ENCODE results near the gene STMP1. TPM values are rescaled to one million over a fixed set of nuclear protein-coding genes. Genes with fewer than 3 reads are reported as not detected.

STMP1 gene
- total RNA-seq, 1 donor from 2014 or later: 28.2 TPM

- TF ChIP-seq CTCF (IDR thresholded peaks at IDR 0.05; ENCODE audit: borderline replicate concordance): no peak
- Histone ChIP-seq H3K36me3 (no peaks in the 10 kb centered on the region), H3K4me3 (no peak overlapping the region), H3K4me1 (peaks cover 19% of the 10 kb centered on the region), H3K27ac (replicated peaks) (no peak overlapping the region), H3K27me3 (ENCODE audit: low read depth) (no peaks in the 10 kb centered on the region), H3K9me3 (replicated peaks) (no peaks in the 10 kb centered on the region)
- intact Hi-C loops (cut with micrococcal nuclease): no loop called here
- no peak for DNase-seq
These were observed 59.0 kb downstream of the STMP1 start for GRCh38 chr7:135721198-135721820.

- DNase-seq: no peak
- peaks cover 11% of the 10 kb centered on the region for H3K4me1 ChIP-seq
- H3K27ac ChIP-seq (replicated peaks): no peak overlapping the region
- intact Hi-C loops (cut with micrococcal nuclease): no loop called here
- TF ChIP-seq CTCF (IDR thresholded peaks at IDR 0.05; ENCODE audit: borderline replicate concordance): no peak
- no peak overlapping the region for H3K4me3 ChIP-seq
- no peaks in the 10 kb centered on the region for H3K9me3 ChIP-seq (replicated peaks)
- H3K27me3 ChIP-seq (ENCODE audit: low read depth): no peaks in the 10 kb centered on the region
- H3K36me3 ChIP-seq: no peaks in the 10 kb centered on the region
These were observed 61.1 kb downstream of the STMP1 start for GRCh38 chr7:135723411-135723810.

Other genes with a start within 250 kb of the STMP1 start
- 26.1 TPM for gene CNOT4, start 152.4 kb upstream of the STMP1 start, total RNA-seq
- 14.3 TPM for gene NUP205, start 104.6 kb upstream of the STMP1 start, total RNA-seq
- 0.44 TPM for gene SLC13A4, start 65.7 kb downstream of the STMP1 start, total RNA-seq
- 19.7 TPM for gene FAM180A, start 86.3 kb downstream of the STMP1 start, total RNA-seq

Data from left ventricle myocardium inferior (tissue), 1 donor.